Neural progenitor cell (in vitro differentiated cells): ENCODE measurements around the gene FANCL. TPM values are rescaled to one million over a fixed set of nuclear protein-coding genes. Genes with fewer than 3 reads are reported as not detected.

Experiments used
- DNase-seq: peaks from one replicate; pipeline ENCODE4 v3.0.0-alpha.2; 2016; ENCODE audit warnings: low spot score
- H2AFZ ChIP-seq: fragments of 200-600 bp; sonication (generic); replicated peaks from 2 replicates; pipeline ENCODE4 v1.6.1; 2016; ENCODE audit warnings: antibody characterized with exemption
- H3F3A ChIP-seq: fragments of 200-600 bp; sonication (generic); 2 replicates; pipeline ENCODE4 v1.6.1; 2016; ENCODE audit warnings: antibody characterized with exemption, low read depth
- H3K27ac ChIP-seq: fragments of 200-600 bp; sonication (generic); 2 replicates; pipeline ENCODE4 v1.5.1; 2016; ENCODE audit warnings: mild to moderate bottlenecking
- H3K27me3 ChIP-seq: fragments of 200-600 bp; sonication (generic); 2 replicates; pipeline ENCODE4 v1.6.1; 2016; ENCODE audit warnings: mild to moderate bottlenecking, moderate library complexity
- H3K36me3 ChIP-seq: fragments of 200-600 bp; sonication (generic); 2 replicates; pipeline ENCODE4 v1.5.1; 2016
- H3K4me1 ChIP-seq: fragments of 200-600 bp; sonication (generic); 2 replicates; pipeline ENCODE4 v1.6.1; 2016; ENCODE audit warnings: mixed run types
- H3K4me2 ChIP-seq: fragments of 200-600 bp; sonication (generic); 2 replicates; pipeline ENCODE4 v1.6.1; 2016
- H3K4me3 ChIP-seq: fragments of 200-600 bp; sonication (generic); 2 replicates; pipeline ENCODE4 v1.5.1; 2016
- H3K79me2 ChIP-seq: fragments of 200-600 bp; sonication (generic); 2 replicates; pipeline ENCODE4 v1.6.1; 2016; ENCODE audit warnings: low read depth
- H3K9ac ChIP-seq: fragments of 200-600 bp; sonication (generic); 2 replicates; pipeline ENCODE4 v1.6.1; 2016
- H3K9me3 ChIP-seq: fragments of 200-600 bp; sonication (generic); 2 replicates; pipeline ENCODE4 v1.5.1; 2016; ENCODE audit warnings: low read depth
- H4K20me1 ChIP-seq: fragments of 200-600 bp; sonication (generic); 2 replicates; pipeline ENCODE4 v1.6.1; 2016; ENCODE audit warnings: low read depth
- H3K27ac Mint-ChIP-seq: 3 replicates; pipeline ENCODE4 v1.8.0; 2021; ENCODE audit warnings: mixed read lengths
- H3K27me3 Mint-ChIP-seq: 2 replicates; pipeline ENCODE4 v1.8.0; 2022; ENCODE audit warnings: low read depth, mild to moderate bottlenecking, inconsistent platforms, moderate library complexity, mixed read lengths; ENCODE audit not compliant: insufficient read depth
- H3K36me3 Mint-ChIP-seq: 3 replicates; pipeline ENCODE4 v1.8.0; 2021; ENCODE audit warnings: mixed read lengths
- H3K4me1 Mint-ChIP-seq: 3 replicates; pipeline ENCODE4 v1.8.0; 2021; ENCODE audit warnings: mixed read lengths
- H3K4me3 Mint-ChIP-seq: 3 replicates; pipeline ENCODE4 v1.8.0; 2021; ENCODE audit warnings: mild to moderate bottlenecking, moderate library complexity, mixed read lengths
- H3K9me3 Mint-ChIP-seq: 3 replicates; pipeline ENCODE4 v1.8.0; 2020; ENCODE audit warnings: mixed read lengths
- EZH2 ChIP-seq: fragments of 200-600 bp; sonication (generic); IDR thresholded peaks from 2 replicates; pipeline ENCODE4 v1.6.1; 2017; ENCODE audit warnings: antibody characterized with exemption, mild to moderate bottlenecking, moderate library complexity
- EZH2phosphoT487 ChIP-seq: fragments of 200-600 bp; sonication (generic); IDR thresholded peaks from 2 replicates; pipeline ENCODE4 v1.6.1; 2017; ENCODE audit warnings: antibody characterized with exemption
- total RNA-seq: library from RNA; depleted of rRNA; stranded (reverse); fragments of >200 nt; gene quantifications from 2 replicates; pipeline ENCODE4 v1.2.3, GENCODE V29; 2015; ENCODE audit warnings: low replicate concordance
- TF ChIP-seq, protein P1 (sequence below): fragments of 200-600 bp; sonication (generic); IDR thresholded peaks from 2 replicates; pipeline ENCODE4 v1.5.1; 2017; ENCODE audit warnings: antibody characterized with exemption, mild to moderate bottlenecking

FANCL gene
- total RNA-seq, 1 donor from 2014 or later: 189 TPM

DNA sequence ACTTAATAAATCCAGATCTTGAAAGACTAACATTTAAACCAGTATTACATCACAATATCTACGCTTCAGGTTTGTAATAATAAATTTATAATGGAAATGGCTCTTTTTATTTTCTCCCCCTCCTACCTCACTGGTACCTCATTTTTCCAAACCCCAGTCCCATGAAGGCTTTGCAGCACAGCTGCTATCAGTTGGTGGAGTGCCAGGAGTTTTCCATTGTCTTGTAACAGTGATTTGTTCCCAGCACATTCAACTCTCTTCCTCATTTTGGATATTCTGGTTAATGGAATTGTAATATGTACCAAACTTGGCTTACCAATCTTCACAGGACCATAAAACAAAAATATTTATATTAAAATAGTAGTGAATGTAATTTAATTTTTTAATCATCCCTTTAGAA, 103.3 kb downstream of the FANCL start:
- no peaks in the 10 kb centered on the region for H3K36me3 ChIP-seq

DNA sequence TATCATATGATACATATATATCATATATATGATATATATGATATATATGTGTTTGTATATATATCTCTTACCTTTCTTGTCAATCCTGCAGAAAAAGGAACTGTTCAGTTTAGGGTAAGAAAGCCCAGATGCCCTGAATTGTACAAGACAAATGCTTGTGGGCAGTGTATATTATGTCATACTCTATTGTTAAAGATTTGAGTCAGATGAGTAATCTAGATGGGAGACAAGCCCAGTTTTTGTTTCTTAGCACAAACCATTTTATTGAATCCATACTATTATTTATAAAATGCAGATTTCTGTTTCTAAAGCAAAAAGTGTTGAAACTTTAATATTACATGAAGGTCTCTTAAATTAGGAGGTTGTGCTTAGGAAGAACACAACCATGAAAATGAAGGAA, 103.9 kb downstream of the FANCL start:
- H3K27me3 ChIP-seq: no peaks in the 10 kb centered on the region
- no peaks in the 10 kb centered on the region for H3K79me2 ChIP-seq
- Mint-ChIP-seq H3K4me1 (peaks cover 5% of the 10 kb centered on the region), H3K36me3 (peaks cover 5% of the 10 kb centered on the region), H3K27me3 (peaks cover 2% of the 10 kb centered on the region), H3K4me3 (no peak overlapping the region), H3K9me3 (no peaks in the 10 kb centered on the region), H3K27ac (no peak overlapping the region)
- H3K27ac ChIP-seq: no peak overlapping the region
- H3F3A ChIP-seq: no peaks in the 10 kb centered on the region
- no peaks in the 10 kb centered on the region for H3K9me3 ChIP-seq
- H3K4me2 ChIP-seq: no peak overlapping the region
- TF ChIP-seq, protein P1, sequence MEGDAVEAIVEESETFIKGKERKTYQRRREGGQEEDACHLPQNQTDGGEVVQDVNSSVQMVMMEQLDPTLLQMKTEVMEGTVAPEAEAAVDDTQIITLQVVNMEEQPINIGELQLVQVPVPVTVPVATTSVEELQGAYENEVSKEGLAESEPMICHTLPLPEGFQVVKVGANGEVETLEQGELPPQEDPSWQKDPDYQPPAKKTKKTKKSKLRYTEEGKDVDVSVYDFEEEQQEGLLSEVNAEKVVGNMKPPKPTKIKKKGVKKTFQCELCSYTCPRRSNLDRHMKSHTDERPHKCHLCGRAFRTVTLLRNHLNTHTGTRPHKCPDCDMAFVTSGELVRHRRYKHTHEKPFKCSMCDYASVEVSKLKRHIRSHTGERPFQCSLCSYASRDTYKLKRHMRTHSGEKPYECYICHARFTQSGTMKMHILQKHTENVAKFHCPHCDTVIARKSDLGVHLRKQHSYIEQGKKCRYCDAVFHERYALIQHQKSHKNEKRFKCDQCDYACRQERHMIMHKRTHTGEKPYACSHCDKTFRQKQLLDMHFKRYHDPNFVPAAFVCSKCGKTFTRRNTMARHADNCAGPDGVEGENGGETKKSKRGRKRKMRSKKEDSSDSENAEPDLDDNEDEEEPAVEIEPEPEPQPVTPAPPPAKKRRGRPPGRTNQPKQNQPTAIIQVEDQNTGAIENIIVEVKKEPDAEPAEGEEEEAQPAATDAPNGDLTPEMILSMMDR: no peak
- TF ChIP-seq EZH2phosphoT487 (no peak), EZH2 (no peak)
- no peak overlapping the region for H3K9ac ChIP-seq
- H3K4me1 ChIP-seq: no peaks in the 10 kb centered on the region
- H3K36me3 ChIP-seq: no peaks in the 10 kb centered on the region
- H3K4me3 ChIP-seq: no peak overlapping the region
- H2AFZ ChIP-seq: no peak overlapping the region
- no peaks in the 10 kb centered on the region for H4K20me1 ChIP-seq
- no peak for DNase-seq

More for the DNA sequence above, 103.3 kb downstream of the FANCL start:
- TF ChIP-seq EZH2 (no peak), EZH2phosphoT487 (no peak)
- TF ChIP-seq, protein P1: no peak
- Histone ChIP-seq H3K4me2 (no peak overlapping the region), H3F3A (no peaks in the 10 kb centered on the region), H3K9ac (no peak overlapping the region), H2AFZ (no peak overlapping the region), H3K4me3 (no peak overlapping the region), H3K79me2 (no peaks in the 10 kb centered on the region), H3K4me1 (no peaks in the 10 kb centered on the region), H3K9me3 (no peaks in the 10 kb centered on the region), H3K27me3 (no peaks in the 10 kb centered on the region), H3K27ac (no peak overlapping the region), H4K20me1 (no peaks in the 10 kb centered on the region)
- Mint-ChIP-seq H3K9me3 (no peaks in the 10 kb centered on the region), H3K4me1 (peaks cover 5% of the 10 kb centered on the region), H3K27ac (no peak overlapping the region), H3K27me3 (peaks cover 2% of the 10 kb centered on the region), H3K36me3 (peaks cover 3% of the 10 kb centered on the region), H3K4me3 (no peak overlapping the region)
- no peak for DNase-seq

DNA sequence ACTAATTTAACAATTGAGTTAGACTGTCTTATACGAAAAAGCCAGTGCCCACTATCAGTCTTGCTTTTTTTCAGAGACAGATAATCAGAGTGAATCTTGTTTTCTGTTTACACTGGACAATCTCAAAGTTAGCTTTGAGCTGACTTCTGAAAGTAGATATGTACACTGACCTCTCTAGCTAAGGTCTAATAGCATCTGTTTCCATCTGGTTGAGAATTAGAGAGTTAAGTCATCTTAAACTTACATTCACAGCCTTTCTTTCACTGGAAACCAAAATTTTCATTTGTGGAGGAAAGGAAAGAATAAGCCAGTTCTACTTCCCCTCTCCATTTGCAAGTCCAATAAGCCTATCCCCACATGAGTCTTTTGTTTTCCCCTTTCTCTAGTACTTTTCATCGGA, 105.3 kb downstream of the FANCL start:
- H3K36me3 ChIP-seq: no peaks in the 10 kb centered on the region
- H3K4me3 ChIP-seq: no peak overlapping the region
- H3K4me1 Mint-ChIP-seq: peaks cover 8% of the 10 kb centered on the region
- no peaks in the 10 kb centered on the region for H3K27me3 ChIP-seq
- peaks cover 3% of the 10 kb centered on the region for H3K27me3 Mint-ChIP-seq
- H3K9ac ChIP-seq: no peak overlapping the region
- no peaks in the 10 kb centered on the region for H3F3A ChIP-seq
- TF ChIP-seq EZH2phosphoT487 (no peak), EZH2 (no peak)
- TF ChIP-seq, protein P1: no peak
- no peaks in the 10 kb centered on the region for H3K9me3 ChIP-seq
- H3K36me3 Mint-ChIP-seq: peaks cover 5% of the 10 kb centered on the region
- no peak overlapping the region for H3K4me2 ChIP-seq
- DNase-seq: no peak
- no peak overlapping the region for H3K4me3 Mint-ChIP-seq
- H3K27ac ChIP-seq: no peak overlapping the region
- no peaks in the 10 kb centered on the region for H4K20me1 ChIP-seq
- no peaks in the 10 kb centered on the region for H3K4me1 ChIP-seq
- no peak overlapping the region for H3K27ac Mint-ChIP-seq
- no peaks in the 10 kb centered on the region for H3K9me3 Mint-ChIP-seq
- no peak overlapping the region for H2AFZ ChIP-seq
- H3K79me2 ChIP-seq: no peaks in the 10 kb centered on the region
